ENCODE results near the gene GCAT.

GRCh38 chr22:37765953-37766576 is 41.7 kb upstream of the GCAT start:
- TF ChIP-seq POLR2A (IDR thresholded peaks at IDR 0.05) (no peak), CTCF (IDR thresholded peaks at IDR 0.05) (no peak)
